Endothelial cell of hepatic sinusoid (primary cell): ENCODE data around the gene NT5E.

Experiments used
- in situ Hi-C: cut with HindIII; loops from 2 replicates; pipeline ENCODE4 v1.10.0; 2017; ENCODE audit warnings: low sequenced_read_pairs

Gene NT5E

GRCh38 chr6:85421181-85421580 lies 28.7 kb upstream of the NT5E start:
- in situ Hi-C loops, result no loop called here

GRCh38 chr6:85421972-85422371 lies 27.9 kb upstream of the NT5E start:
- in situ Hi-C loops, result no loop called here

- in situ Hi-C loops, result no loop called here
Measured at GRCh38 chr6:85422996-85423395, 26.9 kb upstream of the NT5E start.

DNA sequence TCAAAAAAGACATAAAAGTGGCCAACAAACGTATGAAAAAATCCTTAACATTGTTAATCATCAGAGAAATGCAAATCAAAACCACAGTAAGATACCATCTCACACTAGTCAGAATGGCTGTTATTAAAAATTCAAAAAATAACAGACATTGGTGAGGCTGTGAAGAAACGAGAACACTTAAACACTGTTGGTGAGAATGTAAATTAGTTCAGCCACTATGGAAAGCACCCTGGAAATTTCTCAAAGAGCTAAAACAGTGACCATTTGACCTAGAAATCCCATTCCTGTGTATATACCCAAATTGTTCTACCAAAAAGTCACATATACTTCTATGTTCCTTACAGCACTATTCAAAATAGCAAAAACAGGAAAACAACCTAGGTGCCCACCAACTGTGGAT lies 24.9 kb upstream of the NT5E start:
- in situ Hi-C loops, result loop anchor here (5.0 kb wide), 1 partner anchor 63 kb away; no protein-coding TSS in a partner anchor

- in situ Hi-C loops, result loop anchor here (5.0 kb wide), 1 partner anchor 64 kb away; no protein-coding TSS in a partner anchor
Measured at GRCh38 chr6:85425997-85426396, 23.9 kb upstream of the NT5E start.

DNA sequence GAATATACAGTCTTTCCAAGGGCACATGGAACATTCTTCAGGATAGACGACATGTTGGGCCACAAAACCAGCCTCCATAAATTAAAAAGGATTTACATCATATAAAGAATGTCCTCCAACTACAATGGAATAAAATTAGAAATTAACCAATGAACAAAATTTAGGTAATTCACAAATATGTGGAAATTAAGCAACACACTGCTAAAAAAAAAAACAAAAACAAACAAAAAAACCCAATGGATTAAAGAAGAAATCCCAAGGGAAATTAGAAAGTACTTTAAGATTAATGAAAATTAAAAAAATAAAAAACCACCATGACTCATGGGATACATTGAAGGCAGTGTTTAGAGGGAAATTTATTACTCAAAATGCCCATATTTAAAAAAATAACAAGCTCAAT lies 21.4 kb upstream of the NT5E start:
- in situ Hi-C loops, result loop anchor here (5.0 kb wide), 1 partner anchor 66 kb away; no protein-coding TSS in a partner anchor

GRCh38 chr6:85429346-85429745 lies 20.5 kb upstream of the NT5E start:
- in situ Hi-C loops, result loop anchor here (5.0 kb wide), 1 partner anchor 67 kb away; no protein-coding TSS in a partner anchor

DNA sequence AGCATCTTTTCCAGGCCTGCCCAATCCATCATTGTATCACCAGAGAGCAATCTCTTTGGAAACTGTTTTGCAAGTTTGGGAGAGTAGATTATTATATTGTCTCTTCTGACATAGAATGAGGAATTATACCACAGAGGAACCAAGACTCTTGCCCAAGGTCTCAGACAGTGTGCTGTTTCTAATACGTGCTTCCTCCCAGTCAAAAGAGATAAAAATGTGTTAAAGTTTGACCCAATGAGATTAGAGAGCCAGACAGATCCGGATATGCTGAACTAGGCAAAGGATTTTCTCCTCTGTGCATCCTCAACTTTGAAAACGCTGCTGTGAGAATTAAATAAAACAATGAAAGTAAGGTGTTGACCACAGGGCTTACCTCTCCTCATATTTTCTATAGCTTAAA lies 18.6 kb upstream of the NT5E start:
- in situ Hi-C loops, result no loop called here

GRCh38 chr6:85432554-85432953 lies 17.3 kb upstream of the NT5E start:
- in situ Hi-C loops, result no loop called here

DNA sequence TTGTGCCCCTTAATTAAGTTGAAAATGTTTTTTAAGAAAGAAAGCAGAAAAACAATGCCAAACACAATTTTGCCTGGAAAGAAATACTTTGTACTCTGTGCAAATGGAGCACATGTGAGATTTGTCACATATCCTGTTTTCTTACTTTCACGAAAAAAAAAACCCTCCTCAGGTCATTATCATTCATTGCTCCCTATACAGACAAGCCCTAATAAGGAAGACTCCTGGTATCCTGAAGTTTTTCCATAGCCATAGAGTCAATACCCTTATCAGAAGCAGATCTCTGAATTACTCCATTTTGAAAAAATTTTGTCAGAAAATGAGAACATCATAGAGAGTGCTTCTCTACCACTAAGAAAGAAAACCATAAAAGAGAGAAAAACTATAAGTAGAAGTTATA lies 14.0 kb upstream of the NT5E start:
- in situ Hi-C loops, result no loop called here

- in situ Hi-C loops, result no loop called here
Measured at GRCh38 chr6:85436411-85436810, 13.5 kb upstream of the NT5E start.

DNA sequence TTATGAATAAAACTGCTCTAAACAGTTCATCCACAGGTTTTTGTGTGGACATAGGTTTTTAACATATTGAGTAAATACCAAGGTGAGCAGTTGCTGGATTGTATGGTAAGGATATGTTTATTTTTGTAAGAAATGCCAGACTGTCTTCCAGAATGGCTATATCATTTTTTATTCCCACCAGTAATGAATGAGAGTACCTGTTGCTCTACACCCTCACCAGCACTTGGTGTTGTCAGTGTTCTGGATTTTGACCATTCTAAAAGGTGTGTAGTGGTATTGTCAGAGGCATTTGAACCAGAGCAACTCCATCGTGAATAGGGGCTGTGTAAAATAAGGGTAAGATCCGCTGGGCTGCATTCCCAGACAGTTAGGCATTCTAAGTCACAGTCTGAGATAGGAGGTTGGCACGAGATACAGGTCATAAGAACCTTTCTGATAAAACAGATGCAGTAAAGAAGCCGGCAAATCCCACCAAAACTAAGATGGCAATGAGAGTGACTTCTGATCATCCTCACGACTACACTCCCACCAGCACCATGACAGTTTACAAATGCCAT lies 12.9 kb upstream of the NT5E start:
- in situ Hi-C loops, result no loop called here

DNA sequence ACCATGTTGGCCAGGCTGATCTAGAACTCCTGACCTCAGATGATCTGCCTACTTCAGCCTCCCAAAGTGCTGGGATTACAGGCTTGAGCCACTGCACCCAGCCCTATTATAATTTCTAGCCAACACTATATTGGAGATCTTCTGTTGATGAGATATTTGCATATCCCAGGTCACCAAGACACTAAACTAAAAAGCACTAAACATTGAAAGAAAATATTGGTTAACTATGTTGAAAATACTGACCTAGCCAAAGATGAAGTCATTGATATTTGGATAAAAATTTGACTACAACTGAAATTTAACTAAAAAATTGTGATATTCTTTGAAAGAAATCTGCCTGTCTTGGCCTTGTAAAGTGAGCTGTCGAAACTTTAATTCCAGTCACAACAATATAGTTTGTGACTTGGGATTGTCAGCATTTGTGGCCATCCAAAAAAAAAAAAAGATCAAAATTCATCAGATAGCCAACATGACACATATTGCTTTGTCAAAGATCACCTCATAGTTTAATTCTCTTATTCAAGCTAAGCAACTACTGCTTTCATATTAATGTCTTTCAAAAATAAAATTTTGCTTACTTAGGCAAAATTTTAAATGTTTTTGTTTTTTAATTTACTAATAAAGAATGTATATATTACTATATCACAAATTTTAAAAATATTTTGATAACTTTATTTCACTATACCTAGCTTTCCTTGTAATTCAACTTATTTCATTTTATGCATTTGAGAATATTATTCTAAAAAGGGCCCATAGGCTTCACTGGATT lies 6.3 kb upstream of the NT5E start:
- in situ Hi-C loops, result no loop called here

- in situ Hi-C loops, result no loop called here
Measured at GRCh38 chr6:85449388-85449817, 480 bp upstream of the NT5E start.

DNA sequence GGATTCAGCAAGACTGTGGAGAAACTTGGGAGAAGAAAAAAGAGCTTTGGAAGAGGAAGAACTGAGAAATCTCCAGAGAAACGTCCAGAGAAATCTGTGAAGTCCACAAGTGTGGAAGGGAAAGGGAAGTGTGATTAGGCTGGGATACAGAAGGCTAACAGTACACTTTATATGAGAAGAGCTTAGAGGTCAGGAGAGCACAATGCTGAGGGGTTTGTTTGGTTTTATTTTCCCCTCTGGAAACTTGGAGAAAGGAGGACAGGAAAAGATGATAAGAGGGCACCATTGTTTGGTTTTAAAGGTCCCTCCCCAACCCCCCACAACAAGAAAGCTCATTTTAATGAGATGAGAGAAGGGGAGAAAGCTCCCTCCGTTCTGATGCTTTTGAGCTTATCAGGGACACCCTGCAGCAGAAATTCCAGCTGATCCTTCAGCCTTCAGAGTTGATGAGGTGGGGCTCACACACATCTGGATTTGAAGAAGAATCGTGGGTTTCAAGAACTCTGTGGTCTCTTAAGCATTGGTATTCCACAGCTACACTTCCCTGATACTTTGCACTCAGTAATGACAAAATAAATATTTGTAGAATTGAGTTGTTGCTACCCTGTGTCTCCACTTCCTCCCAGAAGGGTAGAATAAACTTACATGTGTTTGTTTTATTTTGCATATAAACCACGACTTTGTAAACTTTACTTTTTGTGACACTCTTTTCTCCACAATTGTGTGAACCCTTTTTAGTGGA lies 1.9 kb downstream of the NT5E start:
- in situ Hi-C loops, result loop anchor here (10.0 kb wide), 1 partner anchor 87 kb away; no protein-coding TSS in a partner anchor

GRCh38 chr6:85452441-85452881 lies 2.6 kb downstream of the NT5E start:
- in situ Hi-C loops, result loop anchor here (10.0 kb wide), 1 partner anchor 88 kb away; no protein-coding TSS in a partner anchor

- in situ Hi-C loops, result loop anchor here (10.0 kb wide), 1 partner anchor 88 kb away; no protein-coding TSS in a partner anchor
Measured at GRCh38 chr6:85453052-85453451, 3.2 kb downstream of the NT5E start.

DNA sequence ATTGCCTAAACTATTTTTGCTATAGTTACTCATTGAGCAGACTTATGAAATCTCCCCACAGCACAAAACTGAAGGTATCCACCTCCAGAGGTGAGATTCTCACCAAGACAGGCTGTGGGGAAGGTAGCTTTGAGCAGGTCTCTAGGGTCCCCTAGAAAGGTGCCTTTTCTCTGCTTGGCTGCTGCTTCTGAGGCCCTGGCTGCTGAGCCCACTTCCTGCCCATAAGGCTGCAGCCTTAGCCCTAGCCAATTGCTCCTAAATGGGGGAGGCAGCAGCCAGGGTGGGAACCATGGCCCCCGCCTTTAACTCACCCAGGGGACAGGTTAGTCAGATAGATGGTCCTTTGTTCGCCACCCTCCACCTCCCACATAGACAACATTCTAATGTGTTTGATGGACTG lies 3.6 kb downstream of the NT5E start:
- in situ Hi-C loops, result loop anchor here (10.0 kb wide), 1 partner anchor 89 kb away; no protein-coding TSS in a partner anchor

GRCh38 chr6:85455471-85456026 lies 5.7 kb downstream of the NT5E start:
- in situ Hi-C loops, result loop anchor here (10.0 kb wide), 1 partner anchor 91 kb away; no protein-coding TSS in a partner anchor

- in situ Hi-C loops, result loop anchor here (10.0 kb wide), 1 partner anchor 92 kb away; no protein-coding TSS in a partner anchor
Measured at GRCh38 chr6:85456782-85457181, 6.9 kb downstream of the NT5E start.

DNA sequence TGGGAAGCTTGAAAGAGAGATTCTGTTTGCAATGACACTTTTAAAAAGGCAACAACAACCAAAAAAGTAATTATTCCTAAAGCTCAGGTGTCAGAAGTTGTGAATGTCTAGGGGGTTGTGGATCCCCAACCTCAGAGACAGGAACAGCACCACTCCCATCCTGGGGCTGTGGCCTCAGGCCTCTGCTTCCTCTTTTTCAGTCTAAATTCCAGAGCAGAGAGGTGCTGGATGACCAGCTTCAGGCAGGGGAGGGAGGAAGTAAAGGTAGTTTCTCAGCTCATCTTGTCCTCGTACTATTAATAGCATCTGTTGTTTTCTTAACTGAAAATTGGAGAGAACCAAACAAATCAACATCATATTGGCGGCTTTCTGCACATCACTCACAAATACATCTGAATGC lies 8.3 kb downstream of the NT5E start:
- in situ Hi-C loops, result loop anchor here (10.0 kb wide), 1 partner anchor 93 kb away; no protein-coding TSS in a partner anchor
